Activated T-cell treated with anti-CD3 and anti-CD28 coated beads, Interleukin-2, amount 50 U/mL, for 48 hours (primary cell): ENCODE data around the gene ARHGEF28.

Experiments used
- DNase-seq, 2 experiments: peaks; one replicate each; pipeline ENCODE4 v3.0.0-alpha.2; 2020

ARHGEF28 gene

GRCh38 chr5:73911761-73912393 is 285.9 kb downstream of the ARHGEF28 start:
- DNase-seq = no peak

DNA sequence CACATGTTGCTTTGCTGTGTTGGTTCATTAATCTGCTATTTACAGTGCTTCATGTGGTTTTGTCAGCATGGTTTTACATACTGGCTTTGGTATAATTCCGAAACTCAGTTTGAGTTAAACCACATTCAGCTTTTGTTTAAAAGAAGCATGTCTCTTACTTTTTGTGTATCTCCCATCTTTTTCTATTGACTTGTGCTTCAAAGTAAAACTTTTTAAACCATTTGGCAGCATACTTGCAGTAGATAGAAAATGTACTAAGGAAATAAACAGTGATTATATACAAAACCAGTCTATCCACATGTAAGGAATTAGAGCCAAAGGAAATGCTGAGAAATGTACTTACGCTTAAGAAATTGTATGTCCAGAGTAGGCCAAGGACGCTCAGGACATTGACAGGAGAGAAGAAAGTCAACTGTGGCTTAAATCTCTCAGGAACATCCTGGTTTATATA is 286.9 kb downstream of the ARHGEF28 start:
- DNase-seq = no peak

DNA sequence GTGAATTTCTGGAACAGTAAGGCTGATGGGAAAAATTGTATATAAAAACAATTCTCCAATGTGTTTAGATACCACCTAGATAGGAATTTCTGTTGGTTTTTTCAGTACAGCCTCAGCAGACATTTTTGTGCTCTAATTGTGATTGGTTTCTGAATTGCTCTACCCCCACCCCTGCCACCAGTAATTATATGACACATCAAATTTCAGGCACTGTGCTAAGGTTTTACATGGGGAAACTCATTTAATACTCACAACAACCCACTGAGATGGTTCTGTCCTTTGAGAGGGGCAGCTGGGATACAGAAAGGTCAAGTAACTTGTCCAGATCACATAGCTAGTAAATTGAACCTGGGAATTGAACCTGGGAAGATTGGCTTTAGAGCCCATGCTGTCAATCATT is 288.0 kb downstream of the ARHGEF28 start:
- DNase-seq = no peak

- no peak for DNase-seq
These were observed 289.3 kb downstream of the ARHGEF28 start for GRCh38 chr5:73915345-73915744.

GRCh38 chr5:73917433-73917832 is 291.4 kb downstream of the ARHGEF28 start:
- no peak for DNase-seq

DNA sequence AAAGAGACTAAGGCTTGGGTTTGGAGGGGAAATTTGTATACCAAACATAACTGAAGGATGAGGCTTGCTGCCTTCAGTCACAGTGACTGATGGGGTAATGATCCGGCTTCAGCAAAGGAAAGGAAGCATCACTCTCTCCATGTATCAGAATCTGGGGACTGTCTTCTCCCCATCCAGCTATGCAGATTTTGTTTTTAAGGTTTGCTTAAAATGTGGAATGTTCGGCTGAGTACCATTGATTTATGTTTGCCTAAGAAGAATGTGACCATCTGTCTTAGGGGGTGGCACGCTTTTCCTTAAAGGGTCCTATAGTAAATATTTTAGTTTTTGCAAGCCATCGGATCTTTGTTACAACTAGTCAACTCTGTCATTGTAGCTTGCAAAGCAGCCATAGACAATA is 291.9 kb downstream of the ARHGEF28 start:
- no peak for DNase-seq

DNA sequence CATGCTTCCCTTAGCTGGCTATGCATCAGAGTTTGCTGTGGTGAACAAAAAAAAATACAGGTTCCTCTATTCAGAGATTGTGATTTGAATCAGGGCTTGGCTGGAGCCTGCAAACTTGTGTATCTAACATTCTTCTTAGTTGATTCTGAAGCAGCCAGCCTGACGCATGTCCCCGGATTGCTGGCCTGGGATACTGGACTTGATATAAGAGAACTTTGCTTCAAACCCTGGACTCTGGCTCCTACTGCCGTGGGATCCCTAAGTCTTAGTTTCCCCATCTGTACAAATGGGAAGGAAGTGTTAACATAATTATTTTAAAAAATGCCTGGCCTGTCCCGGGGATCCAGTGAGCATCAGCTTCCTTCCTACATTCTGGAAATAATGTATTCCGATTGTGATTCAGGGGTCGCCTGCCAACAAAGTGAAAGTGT is 292.8 kb downstream of the ARHGEF28 start:
- no peak for DNase-seq

GRCh38 chr5:73921741-73922140 is 295.7 kb downstream of the ARHGEF28 start:
- DNase-seq = no peak

DNA sequence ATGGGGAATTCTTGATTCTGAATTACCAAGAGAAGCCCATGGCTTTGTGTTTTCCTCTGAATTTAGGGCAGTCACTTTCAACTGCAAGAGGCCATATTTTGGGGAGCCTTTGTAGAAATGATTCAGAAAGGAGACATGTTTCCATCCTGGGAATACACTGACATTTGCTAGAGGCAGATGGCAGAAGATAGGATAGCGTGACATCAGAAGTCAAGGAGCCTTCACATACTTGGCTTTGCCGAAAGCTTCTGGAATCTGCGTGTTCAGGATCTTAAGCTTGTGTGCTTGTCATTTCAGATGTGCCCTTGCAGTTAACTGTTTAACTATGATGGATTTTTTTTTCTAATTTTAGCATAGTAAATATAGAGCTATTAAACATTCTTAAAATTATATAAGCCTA is 296.2 kb downstream of the ARHGEF28 start:
- no peak for DNase-seq

DNA sequence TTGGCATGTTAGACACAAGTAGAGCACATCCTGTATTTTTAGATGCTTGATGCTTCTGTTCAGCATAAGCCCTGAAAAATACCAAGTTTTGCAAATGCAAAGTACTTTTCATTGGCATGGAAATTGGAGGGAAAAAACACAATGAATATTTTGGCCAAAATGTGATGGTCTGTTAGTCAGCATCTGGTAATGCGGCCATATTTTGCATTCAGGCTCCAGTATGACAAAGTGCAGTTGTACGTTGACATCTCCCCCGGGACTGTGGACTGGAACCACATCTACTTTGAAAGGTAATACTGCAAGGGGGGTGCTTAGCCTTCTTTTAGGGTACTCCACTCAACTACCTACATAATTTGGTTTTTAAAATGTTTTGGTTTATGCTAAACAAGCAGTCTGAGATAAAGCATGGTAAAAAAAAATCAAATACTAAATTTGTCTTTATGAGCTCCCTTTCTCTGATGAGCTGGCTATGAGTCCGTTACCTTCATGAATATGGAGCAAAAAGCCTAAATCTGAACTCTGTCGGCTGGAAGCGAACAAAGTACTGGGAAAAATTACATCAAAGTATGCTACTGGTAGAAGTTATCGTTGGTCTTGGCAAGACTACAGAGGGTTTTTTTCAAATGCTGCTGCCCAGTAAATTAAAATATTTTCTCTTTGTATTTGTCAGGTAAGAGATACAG is 297.0 kb downstream of the ARHGEF28 start:
- no peak for DNase-seq

DNA sequence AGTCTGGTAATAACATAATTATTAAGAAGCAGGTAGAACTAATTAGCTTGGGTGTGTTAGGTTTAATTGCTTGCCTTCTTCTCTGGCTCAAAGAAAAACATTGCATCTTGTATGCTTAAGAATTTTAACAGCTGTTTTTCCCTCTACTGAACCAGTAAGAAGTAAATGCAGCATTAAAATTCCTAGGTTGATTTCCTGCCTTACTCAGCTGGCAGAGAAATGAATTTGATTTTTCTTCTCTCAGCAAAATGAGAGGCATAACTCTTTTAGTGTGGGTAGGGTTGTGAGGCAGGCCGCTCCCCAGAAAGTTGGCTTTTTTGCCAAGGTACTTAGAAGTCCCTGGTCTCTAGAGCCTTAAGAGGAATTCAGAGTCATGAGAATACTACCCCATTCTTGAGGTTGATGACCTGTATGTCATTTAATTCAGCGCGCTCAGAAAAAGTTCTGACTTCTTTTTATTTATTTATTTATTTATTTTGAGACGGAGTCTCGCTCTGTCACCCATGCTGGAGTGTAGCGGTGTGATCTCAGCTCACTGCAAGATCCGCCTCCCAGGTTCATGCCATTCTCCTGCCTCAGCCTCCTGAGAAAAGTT is 302.6 kb downstream of the ARHGEF28 start:
- no peak for DNase-seq

GRCh38 chr5:73935719-73936118 is 309.7 kb downstream of the ARHGEF28 start:
- DNase-seq = no peak

- DNase-seq = no peak
These were observed 312.4 kb downstream of the ARHGEF28 start for GRCh38 chr5:73938280-73938937.

GRCh38 chr5:73938938-73939320 is 312.9 kb downstream of the ARHGEF28 start:
- no peak for DNase-seq

- DNase-seq = no peak
These were observed 313.6 kb downstream of the ARHGEF28 start for GRCh38 chr5:73939557-73939956.

DNA sequence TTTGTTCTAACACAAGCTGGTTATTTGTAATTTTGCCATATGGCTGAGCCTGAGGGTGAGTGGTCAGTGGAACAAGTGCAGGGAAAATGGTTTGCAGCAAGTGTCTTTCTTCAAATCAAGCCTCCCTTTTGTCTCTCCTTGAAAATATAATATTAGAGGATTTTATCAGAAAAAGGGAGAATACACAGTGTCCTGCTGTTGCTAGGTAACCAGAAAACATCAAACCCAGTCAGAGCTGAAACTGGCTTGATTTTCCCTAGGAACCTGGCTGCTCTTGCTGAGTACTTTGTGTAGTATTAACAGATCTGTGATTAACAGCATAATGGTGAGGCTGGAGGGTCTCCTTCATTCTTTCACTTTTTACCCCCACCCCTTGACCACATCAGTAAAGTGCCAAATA is 314.0 kb downstream of the ARHGEF28 start:
- DNase-seq = no peak

DNA sequence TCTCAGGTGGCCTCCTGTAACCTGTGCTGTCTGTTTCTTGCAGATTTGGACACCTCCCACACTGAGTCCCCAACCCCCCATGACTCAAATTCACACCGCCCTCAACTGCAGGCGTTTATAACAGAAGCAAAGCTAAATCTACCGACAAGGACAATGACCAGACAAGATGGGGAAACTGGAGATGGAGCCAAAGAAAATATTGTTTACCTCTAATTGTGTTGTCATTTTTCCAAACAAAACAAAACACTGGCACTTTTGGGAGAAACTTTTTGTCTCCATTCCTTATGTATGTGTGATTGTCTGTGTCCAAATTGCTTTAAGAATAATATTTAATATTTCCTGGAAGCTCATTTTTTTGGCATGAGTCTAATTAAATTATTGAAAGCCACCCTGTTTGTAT is 314.8 kb downstream of the ARHGEF28 start:
- DNase-seq = no peak

DNA sequence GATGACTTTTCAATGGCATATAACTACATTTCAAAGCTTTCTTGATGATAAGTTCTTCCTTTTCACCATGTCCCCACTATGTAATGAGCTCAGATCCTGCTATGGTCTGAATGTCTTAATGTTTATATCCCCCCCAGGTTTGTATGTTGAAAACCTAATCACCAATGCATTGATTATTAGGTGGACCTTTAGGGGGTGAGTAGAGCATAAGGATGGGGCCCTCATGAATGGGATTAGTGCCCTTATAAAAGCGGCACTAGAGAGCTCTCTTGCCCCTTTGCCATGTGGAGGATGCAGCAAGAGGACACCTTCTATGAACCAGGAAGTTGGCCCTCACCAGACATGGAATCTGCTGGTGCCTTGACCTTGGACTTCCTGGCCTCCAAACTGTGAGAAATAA is 316.8 kb downstream of the ARHGEF28 start:
- DNase-seq = no peak

DNA sequence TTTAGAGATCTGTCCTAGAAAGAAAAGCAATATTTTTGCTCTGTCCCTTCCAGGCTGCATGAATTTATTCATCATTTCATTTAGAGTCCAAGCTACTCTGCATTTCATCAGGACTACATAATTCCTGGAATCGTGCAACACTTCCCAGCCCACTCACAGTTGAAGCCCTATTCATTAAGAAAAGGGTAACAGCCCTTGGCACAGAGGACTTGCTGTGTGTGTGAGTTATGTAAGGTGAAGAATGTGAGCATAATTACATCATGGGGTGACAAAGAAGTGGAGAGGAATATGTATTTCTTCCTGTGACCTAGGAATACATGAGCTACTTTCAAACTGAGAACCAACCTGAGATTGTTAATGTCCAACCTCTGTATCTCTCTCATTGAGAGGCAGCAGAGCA is 317.4 kb downstream of the ARHGEF28 start:
- no peak for DNase-seq

- DNase-seq = no peak
These were observed 318.6 kb downstream of the ARHGEF28 start for GRCh38 chr5:73944581-73944980.

GRCh38 chr5:73945505-73945904 is 319.5 kb downstream of the ARHGEF28 start:
- DNase-seq = peak; percentile 27 to 35

DNA sequence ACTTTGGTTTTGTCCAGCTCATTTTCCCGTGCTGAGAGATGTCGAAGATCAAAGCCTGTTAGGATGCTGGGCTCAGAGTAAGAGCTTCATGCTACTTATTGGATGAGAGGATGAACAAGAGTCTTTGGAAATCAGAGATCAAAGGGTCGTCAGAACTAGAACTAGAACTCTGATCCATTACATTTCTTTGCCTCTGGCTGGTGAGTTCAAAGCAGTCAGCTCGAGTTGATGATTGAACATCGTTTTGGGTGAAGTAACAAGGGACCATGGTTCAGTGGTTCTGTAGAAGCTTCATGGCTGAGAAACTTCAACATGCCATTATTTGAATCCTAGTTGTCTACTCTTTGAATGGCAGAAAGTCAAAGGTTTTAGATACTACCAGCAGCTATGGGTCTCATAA is 320.3 kb downstream of the ARHGEF28 start:
- DNase-seq = no peak

DNA sequence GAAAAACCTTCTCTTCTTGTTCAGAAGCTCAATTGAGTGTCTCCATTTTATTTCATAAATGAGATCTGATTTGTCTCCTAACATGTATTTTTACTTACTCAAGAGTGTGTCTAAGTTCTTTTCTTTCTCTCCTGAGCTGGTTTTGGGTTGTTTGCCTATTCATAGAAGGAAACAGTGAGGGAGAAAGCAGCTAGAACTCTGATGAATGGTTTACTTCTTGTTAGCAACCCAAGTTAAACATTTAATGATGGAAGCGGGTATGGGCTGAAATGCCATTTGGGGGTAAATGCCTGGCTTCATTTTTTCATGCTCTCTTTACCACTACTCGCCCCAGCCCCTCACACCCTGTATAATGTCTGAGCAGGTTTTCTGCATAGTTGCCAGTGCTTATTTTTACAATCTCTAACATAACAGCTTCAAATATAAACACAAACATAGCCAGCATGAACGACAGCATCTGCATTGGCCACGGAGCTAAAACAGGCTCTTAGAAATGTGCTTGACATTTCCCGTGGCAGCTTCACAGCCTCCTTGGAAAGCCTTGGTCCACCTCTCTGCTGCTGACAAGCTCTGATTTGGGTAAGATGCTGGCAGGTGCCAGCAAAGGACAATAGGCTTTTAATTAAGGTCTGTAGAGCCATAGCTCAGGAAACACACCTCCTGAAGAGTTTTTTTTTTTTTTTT is 321.1 kb downstream of the ARHGEF28 start:
- no peak for DNase-seq
